MM.1S (cell line): ENCODE data around the gene OPA3.

Experiments
- DNase-seq: peaks from one replicate; pipeline ENCODE4 v3.0.0-alpha.2; 2015
- H2AFZ ChIP-seq: fragments of 300-600 bp; sonication (generic); 2 replicates; pipeline ENCODE4 v1.6.0; 2016; ENCODE audit warnings: antibody characterized with exemption, low read length
- H3F3A ChIP-seq: fragments of 300-600 bp; sonication (generic); 2 replicates; pipeline ENCODE4 v1.6.1; 2016; ENCODE audit warnings: mild to moderate bottlenecking, antibody characterized with exemption, low read length, moderate library complexity, mixed read lengths; ENCODE audit not compliant: insufficient read depth
- H3K27ac ChIP-seq: fragments of 300-600 bp; sonication (generic); 2 replicates; pipeline ENCODE4 v1.5.1; 2016; ENCODE audit warnings: mild to moderate bottlenecking, low read length
- H3K27me3 ChIP-seq: fragments of 300-600 bp; sonication (generic); replicated peaks from 2 replicates; pipeline ENCODE4 v1.6.0; 2016; ENCODE audit warnings: low read length; ENCODE audit not compliant: insufficient read depth
- H3K36me3 ChIP-seq: fragments of 300-600 bp; sonication (generic); replicated peaks from 2 replicates; pipeline ENCODE4 v1.6.1; 2016; ENCODE audit warnings: mild to moderate bottlenecking, low read length, mixed read lengths; ENCODE audit not compliant: insufficient read depth
- H3K4me1 ChIP-seq: fragments of 300-600 bp; sonication (generic); 2 replicates; pipeline ENCODE4 v1.6.1; 2016; ENCODE audit warnings: low read length, mixed read lengths
- H3K4me2 ChIP-seq: fragments of 300-600 bp; sonication (generic); 2 replicates; pipeline ENCODE4 v1.6.0; 2016; ENCODE audit warnings: low read depth, low read length
- H3K4me3 ChIP-seq: fragments of 300-600 bp; sonication (generic); 2 replicates; pipeline ENCODE4 v1.5.1; 2016; ENCODE audit warnings: low read length, mixed read lengths
- H3K79me2 ChIP-seq: fragments of 300-600 bp; sonication (generic); 2 replicates; pipeline ENCODE4 v1.6.1; 2016; ENCODE audit warnings: mixed run types, low read length, mixed read lengths
- H3K9ac ChIP-seq: fragments of 300-600 bp; sonication (generic); 2 replicates; pipeline ENCODE4 v1.6.1; 2016; ENCODE audit warnings: low read length, mixed read lengths
- H3K9me2 ChIP-seq: fragments of 300-600 bp; sonication (generic); replicated peaks from 2 replicates; pipeline ENCODE4 v1.6.1; 2016; ENCODE audit warnings: mild to moderate bottlenecking, low read length, mixed read lengths; ENCODE audit not compliant: insufficient read depth
- H3K9me3 ChIP-seq: fragments of 300-600 bp; sonication (generic); replicated peaks from 2 replicates; pipeline ENCODE4 v1.6.1; 2016; ENCODE audit warnings: mild to moderate bottlenecking, low read length, mixed read lengths; ENCODE audit not compliant: insufficient read depth
- H4K20me1 ChIP-seq: fragments of 300-600 bp; sonication (generic); 2 replicates; pipeline ENCODE4 v1.6.1; 2016; ENCODE audit warnings: mild to moderate bottlenecking, low read length, moderate library complexity, mixed read lengths; ENCODE audit not compliant: insufficient read depth
- CTCF ChIP-seq: fragments of 300-600 bp; sonication (generic); IDR thresholded peaks from 2 replicates; pipeline ENCODE4 v1.5.1; 2016; ENCODE audit warnings: antibody characterized with exemption, low read length, mixed read lengths
- EZH2 ChIP-seq: fragments of 300-600 bp; sonication (generic); optimal IDR thresholded peaks from 2 replicates; pipeline ENCODE3; 2017; ENCODE audit warnings: low read depth, mild to moderate bottlenecking, antibody characterized with exemption, low read length, mixed read lengths
- EZH2phosphoT487 ChIP-seq: fragments of 300-600 bp; sonication (generic); IDR thresholded peaks from 2 replicates; pipeline ENCODE4 v1.6.1; 2018; ENCODE audit warnings: antibody characterized with exemption, low read length

The OPA3 gene

GRCh38 chr19:45507872-45508416, 76.7 kb downstream of the OPA3 start:
- DNase-seq, result no peak
- Histone ChIP-seq H3K9me3 (no peaks in the 10 kb centered on the region), H3K4me3 (peak overlapping the region; percentile 86), H3F3A (peaks cover 4% of the 10 kb centered on the region), H3K4me2 (peak overlapping the region; percentile 98), H3K4me1 (peaks cover 4% of the 10 kb centered on the region), H3K79me2 (peaks cover 50% of the 10 kb centered on the region), H3K9ac (peak overlapping the region; percentile 76), H3K9me2 (no peaks in the 10 kb centered on the region), H4K20me1 (no peaks in the 10 kb centered on the region), H3K27me3 (no peaks in the 10 kb centered on the region), H2AFZ (peak overlapping the region; percentile 57; the same call in 1 of the 2 replicates), H3K36me3 (no peaks in the 10 kb centered on the region), H3K27ac (peak overlapping the region; percentile 65; the same call in 1 of the 2 replicates)
- no peak for TF ChIP-seq CTCF
- TF ChIP-seq EZH2phosphoT487, result no peak
- no peak for TF ChIP-seq EZH2

- Histone ChIP-seq H3K4me2 (peak within 1 kb of the TSS; percentile 98), H3K27ac (peak within 1 kb of the TSS; percentile 65; the same call in 1 of the 2 replicates), H3K9me3 (no peaks in the 10 kb centered on the region), H3K4me3 (peak within 1 kb of the TSS; percentile 86), H3K27me3 (no peaks in the 10 kb centered on the region), H3K36me3 (no peaks in the 10 kb centered on the region), H3K4me1 (peaks cover 4% of the 10 kb centered on the region), H4K20me1 (no peaks in the 10 kb centered on the region), H3K79me2 (peaks cover 48% of the 10 kb centered on the region), H3K9me2 (no peaks in the 10 kb centered on the region), H2AFZ (peak within 1 kb of the TSS; percentile 99), H3K9ac (peak within 1 kb of the TSS; percentile 76), H3F3A (peaks cover 4% of the 10 kb centered on the region)
- peak; percentile 94 for DNase-seq
- TF ChIP-seq EZH2 (no peak), CTCF (no peak), EZH2phosphoT487 (no peak)
These were observed 77.4 kb downstream of the OPA3 start, which contains the start of gene VASP for GRCh38 chr19:45506989-45507871. Gene VASP, plus strand, starts transcription at chr19:45507479. Its CDS starts 293 bp downstream, at chr19:45507772.

GRCh38 chr19:45506246-45506988, 78.2 kb downstream of the OPA3 start:
- no peaks in the 10 kb centered on the region for H3K9me3 ChIP-seq
- no peaks in the 10 kb centered on the region for H3K9me2 ChIP-seq
- H3K4me2 ChIP-seq, result peak overlapping the region; percentile 98
- peak overlapping the region; percentile 99 for H2AFZ ChIP-seq
- DNase-seq, result peak; percentile 95
- H3K9ac ChIP-seq, result peak overlapping the region; percentile 76; the same call in 1 of the 2 replicates
- H4K20me1 ChIP-seq, result no peaks in the 10 kb centered on the region
- no peaks in the 10 kb centered on the region for H3K27me3 ChIP-seq
- peak overlapping the region; percentile 86 for H3K4me3 ChIP-seq
- H3K4me1 ChIP-seq, result peaks cover 4% of the 10 kb centered on the region
- peaks cover 40% of the 10 kb centered on the region for H3K79me2 ChIP-seq
- no peaks in the 10 kb centered on the region for H3K36me3 ChIP-seq
- H3F3A ChIP-seq, result peaks cover 4% of the 10 kb centered on the region
- peak overlapping the region; percentile 65; the same call in 1 of the 2 replicates for H3K27ac ChIP-seq
- no peak for TF ChIP-seq EZH2phosphoT487
- TF ChIP-seq CTCF, result peak; percentile 68
